Renal cortical epithelial cell (primary cell): ENCODE data around the gene SLC6A9. TPM values are rescaled to one million over a fixed set of nuclear protein-coding genes. Genes with fewer than 3 reads are reported as not detected.

Experiments
- total RNA-seq: library from RNA; depleted of rRNA; stranded (reverse); fragments of >200 nt; gene quantifications from 2 replicates; pipeline ENCODE4 v1.2.3, GENCODE V29; 2014

Gene SLC6A9
- total RNA-seq, 1 donor from 2014 or later = 5.0 TPM

Other genes starting within 250 kb of the SLC6A9 start
- 0.40 and 3.0 TPM in 2 replicates for gene ARTN, start 97.7 kb downstream of the SLC6A9 start, total RNA-seq
- gene IPO13, start 84.5 kb downstream of the SLC6A9 start, total RNA-seq = 12.5 and 41.1 TPM in 2 replicates
- 21.5 and 22.8 TPM in 2 replicates for gene DPH2, start 61.5 kb downstream of the SLC6A9 start, total RNA-seq
- gene ATP6V0B, start 56.5 kb downstream of the SLC6A9 start, total RNA-seq = 69.4 and 178 TPM in 2 replicates
- 36.8 and 65.8 TPM in 2 replicates for gene B4GALT2, start 52.3 kb downstream of the SLC6A9 start, total RNA-seq
- gene CCDC24, start 39.9 kb downstream of the SLC6A9 start, total RNA-seq = 6.3 and 6.5 TPM in 2 replicates
- gene KLF17, start 87.4 kb upstream of the SLC6A9 start, total RNA-seq = not detected in 2 replicates
- gene KLF18, start 110.2 kb upstream of the SLC6A9 start, total RNA-seq = not detected in 2 replicates
- gene DMAP1, start 182.0 kb upstream of the SLC6A9 start, total RNA-seq = 12.2 and 17.9 TPM in 2 replicates